Measurements from ENCODE around the gene NFIX. TPM values are rescaled to one million over a fixed set of nuclear protein-coding genes. Genes with fewer than 3 reads are reported as not detected.

NFIX gene
- total and polyA plus RNA-seq, 2 donors from 2014 or later = 4.3 to 65.0 TPM

DNA sequence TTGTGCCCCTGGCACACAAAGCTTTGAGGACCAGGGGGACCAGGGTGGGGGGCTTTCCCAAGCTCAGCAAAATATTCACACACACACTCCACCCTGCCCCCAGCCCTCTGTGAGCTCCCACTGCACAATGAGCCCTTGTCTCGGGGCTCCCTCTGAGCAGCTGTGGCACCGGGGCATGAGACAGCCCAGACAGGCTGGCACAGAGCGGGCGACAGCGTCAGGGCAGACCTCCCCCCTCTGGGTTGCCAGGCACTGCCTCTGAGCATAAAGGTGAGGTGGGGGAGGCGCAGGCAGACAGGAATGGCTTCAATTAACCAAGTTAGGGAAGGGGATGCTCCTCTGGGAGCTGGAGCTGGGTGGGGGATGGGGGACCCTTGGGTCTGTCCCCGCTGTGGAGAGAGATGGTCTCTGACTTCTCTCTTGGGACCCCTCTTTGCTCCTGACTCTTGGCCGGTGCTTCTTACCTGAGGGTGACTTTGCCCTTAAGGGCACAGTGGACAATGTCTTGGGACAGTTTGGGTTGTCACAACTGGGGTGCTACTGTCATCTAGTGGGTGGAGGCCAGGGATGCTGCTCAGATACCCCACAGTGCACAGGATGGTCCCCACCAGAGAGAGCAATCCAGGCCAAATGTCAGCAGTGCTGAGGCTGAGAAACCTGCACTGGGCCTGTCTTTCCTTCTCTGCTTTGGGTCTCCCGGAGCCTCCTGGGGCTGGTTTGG lies 77.1 kb downstream of the NFIX start:
- H3K27ac ChIP-seq (ENCODE audit: low read depth in 2 of 2, low read length in 2 of 2) = no peak overlapping the region
- H3K27me3 ChIP-seq (ENCODE audit: control insufficient read depth, insufficient read depth, low read length) = no peaks in the 10 kb centered on the region
- H3K4me1 ChIP-seq (ENCODE audit: control insufficient read depth in 2 of 3, insufficient read depth in 2 of 3, low read depth in 1 of 3, low read length in 3 of 3) = peaks cover 0 to 7% (median 2%) of the 10 kb centered on the region in 3 donors
- H3K9me3 ChIP-seq (ENCODE audit: control insufficient read depth in 2 of 3, insufficient read depth in 1 of 3, low read length in 3 of 3) = no peaks in the 10 kb centered on the region
- no peak overlapping the region for H3K9ac ChIP-seq (ENCODE audit: low read length in 3 of 3)
- no peak overlapping the region for H3K4me3 ChIP-seq (ENCODE audit: low read length in 3 of 3)
- no peak for FAIRE-seq
- intact Hi-C loops (cut with DNase I) = no loop called here
- peaks cover 0 to 5% (median 2%) of the 10 kb centered on the region in 3 donors for H3K36me3 ChIP-seq (ENCODE audit: control insufficient read depth in 2 of 3, insufficient read depth in 3 of 3, low read length in 3 of 3)
- peak in 1 of 5 donors; percentile 53 for DNase-seq
- TF ChIP-seq, protein P1, sequence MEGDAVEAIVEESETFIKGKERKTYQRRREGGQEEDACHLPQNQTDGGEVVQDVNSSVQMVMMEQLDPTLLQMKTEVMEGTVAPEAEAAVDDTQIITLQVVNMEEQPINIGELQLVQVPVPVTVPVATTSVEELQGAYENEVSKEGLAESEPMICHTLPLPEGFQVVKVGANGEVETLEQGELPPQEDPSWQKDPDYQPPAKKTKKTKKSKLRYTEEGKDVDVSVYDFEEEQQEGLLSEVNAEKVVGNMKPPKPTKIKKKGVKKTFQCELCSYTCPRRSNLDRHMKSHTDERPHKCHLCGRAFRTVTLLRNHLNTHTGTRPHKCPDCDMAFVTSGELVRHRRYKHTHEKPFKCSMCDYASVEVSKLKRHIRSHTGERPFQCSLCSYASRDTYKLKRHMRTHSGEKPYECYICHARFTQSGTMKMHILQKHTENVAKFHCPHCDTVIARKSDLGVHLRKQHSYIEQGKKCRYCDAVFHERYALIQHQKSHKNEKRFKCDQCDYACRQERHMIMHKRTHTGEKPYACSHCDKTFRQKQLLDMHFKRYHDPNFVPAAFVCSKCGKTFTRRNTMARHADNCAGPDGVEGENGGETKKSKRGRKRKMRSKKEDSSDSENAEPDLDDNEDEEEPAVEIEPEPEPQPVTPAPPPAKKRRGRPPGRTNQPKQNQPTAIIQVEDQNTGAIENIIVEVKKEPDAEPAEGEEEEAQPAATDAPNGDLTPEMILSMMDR (IDR thresholded peaks at IDR 0.05; ENCODE audit: borderline replicate concordance, extremely low read depth, insufficient read depth) = no peak

DNA sequence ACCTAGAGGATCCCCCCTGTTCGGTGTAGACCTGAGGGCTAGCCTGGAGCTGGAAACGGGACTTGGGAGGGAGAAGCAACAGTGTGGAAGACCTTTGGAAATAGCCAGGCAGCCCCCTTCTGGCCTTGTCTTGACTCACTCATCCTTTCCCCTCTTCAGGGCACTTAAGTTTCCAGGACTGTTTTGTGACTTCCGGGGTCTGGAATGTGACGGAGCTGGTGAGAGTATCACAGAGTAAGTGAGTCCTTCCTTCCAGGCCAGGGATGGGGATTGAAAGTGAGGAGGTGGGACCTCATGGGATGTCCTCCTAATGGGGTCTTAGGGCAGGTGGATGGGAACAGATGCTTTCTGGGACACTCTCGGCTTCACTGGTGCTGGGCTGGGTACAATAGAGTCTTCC lies 78.0 kb downstream of the NFIX start:
- Histone ChIP-seq H3K27me3 (ENCODE audit: control insufficient read depth, insufficient read depth, low read length) (no peaks in the 10 kb centered on the region), H3K9ac (ENCODE audit: low read length in 3 of 3) (no peak overlapping the region), H3K27ac (ENCODE audit: low read depth in 2 of 2, low read length in 2 of 2) (no peak overlapping the region), H3K4me1 (ENCODE audit: control insufficient read depth in 2 of 3, insufficient read depth in 2 of 3, low read depth in 1 of 3, low read length in 3 of 3) (peaks cover 0 to 2% (median 0%) of the 10 kb centered on the region in 3 donors), H3K4me3 (ENCODE audit: low read length in 3 of 3) (no peak overlapping the region), H3K9me3 (ENCODE audit: control insufficient read depth in 2 of 3, insufficient read depth in 1 of 3, low read length in 3 of 3) (no peaks in the 10 kb centered on the region), H3K36me3 (ENCODE audit: control insufficient read depth in 2 of 3, insufficient read depth in 3 of 3, low read length in 3 of 3) (peaks cover 0 to 5% (median 2%) of the 10 kb centered on the region in 3 donors)
- no peak for DNase-seq
- intact Hi-C loops (cut with DNase I) = no loop called here
- no peak for FAIRE-seq
- TF ChIP-seq, protein P1 (IDR thresholded peaks at IDR 0.05; ENCODE audit: borderline replicate concordance, extremely low read depth, insufficient read depth) = no peak

DNA sequence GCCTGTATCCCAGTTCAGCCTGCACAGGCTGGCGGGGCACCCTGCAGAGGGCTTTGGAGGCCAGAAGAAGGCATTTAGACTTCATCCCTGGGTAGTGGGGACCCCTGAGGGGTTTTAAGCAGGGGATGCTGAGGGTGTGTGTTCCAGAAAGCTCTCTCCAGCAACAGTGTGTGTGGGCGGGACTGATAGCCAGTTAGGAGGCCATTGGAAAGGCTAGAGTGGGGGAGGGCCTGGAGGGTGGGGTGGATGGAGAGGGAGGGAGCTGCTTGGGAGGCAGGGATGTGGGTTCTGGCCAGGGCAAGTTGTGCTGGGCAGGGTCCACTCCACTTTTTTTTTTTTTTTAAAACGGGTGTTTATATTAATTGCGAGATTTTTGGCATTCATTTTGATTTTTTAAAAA lies 79.1 kb downstream of the NFIX start:
- Histone ChIP-seq H3K9me3 (ENCODE audit: control insufficient read depth in 2 of 3, insufficient read depth in 1 of 3, low read length in 3 of 3) (no peaks in the 10 kb centered on the region), H3K4me3 (ENCODE audit: low read length in 3 of 3) (no peak overlapping the region), H3K27me3 (ENCODE audit: control insufficient read depth, insufficient read depth, low read length) (no peaks in the 10 kb centered on the region), H3K4me1 (ENCODE audit: control insufficient read depth in 2 of 3, insufficient read depth in 2 of 3, low read depth in 1 of 3, low read length in 3 of 3) (peaks cover 0 to 4% (median 0%) of the 10 kb centered on the region in 3 donors), H3K9ac (ENCODE audit: low read length in 3 of 3) (no peak overlapping the region), H3K27ac (ENCODE audit: low read depth in 2 of 2, low read length in 2 of 2) (no peak overlapping the region), H3K36me3 (ENCODE audit: control insufficient read depth in 2 of 3, insufficient read depth in 3 of 3, low read length in 3 of 3) (peaks cover 0 to 5% (median 2%) of the 10 kb centered on the region in 3 donors)
- FAIRE-seq (no peak), DNase-seq (no peak)
- intact Hi-C loops (cut with DNase I) = no loop called here
- TF ChIP-seq, protein P1 (IDR thresholded peaks at IDR 0.05; ENCODE audit: borderline replicate concordance, extremely low read depth, insufficient read depth) = no peak
